Measurements from ENCODE around the gene DXO.
"Not testable (repeated sequence)": the region's sequence is repeated elsewhere in the genome, so short reads cannot be mapped to it uniquely, and the experiment has no call there.

GRCh38 chr6:31981744-31982143, 9.8 kb upstream of the DXO start, which contains the start of gene C4A:
- not testable (repeated sequence) for TF ChIP-seq GATA2, GATA3 (IDR thresholded peaks at IDR 0.05; ENCODE audit: low read depth, low read length)

Data from SH-SY5Y (cell line).